ENCODE results near the gene SLC17A8.
"Not testable (repeated sequence)": the region's sequence is repeated elsewhere in the genome, so short reads cannot be mapped to it uniquely, and the experiment has no call there.

Gene SLC17A8

GRCh38 chr12:100356644-100357223 lies at the start of gene SLC17A8:
SLC17A8 (plus strand) TSS chr12:100357074; CDS start chr12:100357392, 318 bp downstream.
- DNase-seq, result no peak

GRCh38 chr12:100308138-100308537 lies 48.7 kb upstream of the SLC17A8 start:
- DNase-seq, result not testable (repeated sequence)

DNA sequence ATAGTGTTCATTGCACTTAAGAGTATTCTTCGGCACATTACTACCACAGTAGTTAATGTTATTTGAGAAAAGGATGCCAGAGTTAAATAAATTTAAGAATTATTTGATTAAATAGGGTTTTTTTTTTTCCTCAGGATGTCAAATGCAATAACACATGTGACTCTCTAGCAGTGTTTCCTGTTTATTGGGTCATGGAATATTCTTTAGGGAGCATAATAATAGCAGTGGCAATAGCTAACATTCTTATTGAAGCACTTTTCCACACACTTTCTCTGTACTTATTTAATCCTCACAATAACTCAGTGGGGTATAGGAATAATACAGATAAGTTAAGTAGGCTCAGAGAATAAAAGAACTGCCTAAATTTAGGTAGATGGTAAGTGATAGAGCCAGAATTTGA lies 45.6 kb upstream of the SLC17A8 start:
- DNase-seq, result no peak

GRCh38 chr12:100317371-100317770 lies 39.5 kb upstream of the SLC17A8 start:
- DNase-seq, result no peak

GRCh38 chr12:100324498-100324897 lies 32.4 kb upstream of the SLC17A8 start:
- no peak for DNase-seq

GRCh38 chr12:100326208-100326607 lies 30.7 kb upstream of the SLC17A8 start:
- DNase-seq, result no peak

DNA sequence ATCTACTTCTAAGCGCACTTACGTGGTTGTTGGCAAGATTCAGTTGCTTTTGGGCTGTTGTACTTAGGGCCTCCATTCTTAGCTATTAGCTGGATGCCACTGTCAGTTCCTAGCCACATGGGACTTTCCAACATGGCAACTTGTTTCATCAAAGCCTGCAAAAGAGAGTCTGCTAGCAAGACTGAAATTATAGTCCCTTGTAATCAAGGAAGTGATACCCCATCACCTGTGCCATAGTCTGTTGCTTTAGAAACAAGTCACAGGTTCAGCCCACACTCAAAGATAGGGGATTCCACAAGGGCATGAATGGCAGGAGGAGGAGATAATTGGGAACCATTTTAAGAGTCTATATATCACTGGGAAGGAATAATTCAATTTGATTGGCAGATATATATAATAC lies 27.1 kb upstream of the SLC17A8 start:
- no peak for DNase-seq

DNA sequence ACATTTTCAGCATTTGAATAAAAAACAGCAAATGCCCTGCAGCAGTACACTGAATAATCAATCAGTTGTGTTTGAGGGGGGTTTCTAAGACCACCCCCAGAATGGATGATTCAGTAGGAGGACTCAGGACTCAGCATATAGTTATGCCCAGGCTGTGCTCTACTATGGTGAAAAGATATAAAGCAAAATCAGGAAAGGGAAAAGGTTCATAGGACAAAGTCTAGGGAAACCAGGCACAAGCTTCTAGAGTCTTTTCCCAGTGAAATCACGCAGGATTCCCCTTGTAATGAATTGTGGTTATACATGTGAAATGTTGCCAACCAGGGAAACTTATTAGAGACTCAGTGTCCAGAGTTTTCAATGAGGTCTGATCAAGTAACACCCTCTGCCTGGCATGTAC lies 25.0 kb upstream of the SLC17A8 start:
- no peak for DNase-seq

DNA sequence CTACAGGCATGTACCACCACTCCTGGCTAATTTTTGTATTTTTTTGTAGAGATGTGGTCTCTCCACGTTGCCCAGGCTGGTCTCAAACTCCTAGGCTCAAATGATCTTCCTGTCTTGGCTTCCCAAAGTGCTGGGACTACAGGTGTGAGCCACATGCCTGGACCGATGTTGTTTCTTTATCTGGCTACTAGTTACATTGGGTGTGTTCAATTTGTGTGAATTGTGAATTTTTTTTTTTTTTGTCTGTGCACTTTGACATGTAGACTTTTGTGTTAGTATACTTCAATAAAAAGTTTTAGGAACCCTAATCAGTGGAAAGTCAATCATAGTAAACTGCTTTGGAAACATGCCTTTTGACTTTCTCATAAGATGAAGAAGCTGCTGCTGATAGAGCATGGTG lies 24.0 kb upstream of the SLC17A8 start:
- DNase-seq, result no peak

- no peak for DNase-seq
Measured at GRCh38 chr12:100337299-100337698, 19.6 kb upstream of the SLC17A8 start.

DNA sequence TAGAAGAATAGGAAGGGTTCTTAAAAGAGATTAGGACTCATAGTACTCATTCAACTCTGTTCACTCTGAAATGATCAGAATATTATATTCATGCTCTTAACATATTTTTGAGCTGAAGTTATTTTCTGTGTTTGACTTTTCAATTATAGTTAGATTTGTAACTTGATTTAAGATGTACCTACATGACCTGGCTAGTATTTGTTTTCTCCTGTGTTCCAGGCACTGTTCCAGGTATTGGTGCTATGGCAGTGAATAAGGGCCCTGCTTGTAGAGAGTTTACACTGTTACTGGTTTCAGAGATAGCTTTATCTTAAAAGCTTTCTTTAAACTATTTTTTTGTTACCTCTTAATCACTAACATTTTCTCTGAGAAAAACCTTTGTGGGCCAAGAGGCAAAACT lies 19.1 kb upstream of the SLC17A8 start:
- DNase-seq, result no peak

GRCh38 chr12:100339071-100339470 lies 17.8 kb upstream of the SLC17A8 start:
- no peak for DNase-seq

- not testable (repeated sequence) for DNase-seq
Measured at GRCh38 chr12:100342897-100343296, 14.0 kb upstream of the SLC17A8 start.

GRCh38 chr12:100344351-100344750 lies 12.5 kb upstream of the SLC17A8 start:
- not testable (repeated sequence) for DNase-seq

GRCh38 chr12:100345020-100345767 lies 11.7 kb upstream of the SLC17A8 start:
- DNase-seq, result no peak

GRCh38 chr12:100346660-100347059 lies 10.2 kb upstream of the SLC17A8 start:
- no peak for DNase-seq

DNA sequence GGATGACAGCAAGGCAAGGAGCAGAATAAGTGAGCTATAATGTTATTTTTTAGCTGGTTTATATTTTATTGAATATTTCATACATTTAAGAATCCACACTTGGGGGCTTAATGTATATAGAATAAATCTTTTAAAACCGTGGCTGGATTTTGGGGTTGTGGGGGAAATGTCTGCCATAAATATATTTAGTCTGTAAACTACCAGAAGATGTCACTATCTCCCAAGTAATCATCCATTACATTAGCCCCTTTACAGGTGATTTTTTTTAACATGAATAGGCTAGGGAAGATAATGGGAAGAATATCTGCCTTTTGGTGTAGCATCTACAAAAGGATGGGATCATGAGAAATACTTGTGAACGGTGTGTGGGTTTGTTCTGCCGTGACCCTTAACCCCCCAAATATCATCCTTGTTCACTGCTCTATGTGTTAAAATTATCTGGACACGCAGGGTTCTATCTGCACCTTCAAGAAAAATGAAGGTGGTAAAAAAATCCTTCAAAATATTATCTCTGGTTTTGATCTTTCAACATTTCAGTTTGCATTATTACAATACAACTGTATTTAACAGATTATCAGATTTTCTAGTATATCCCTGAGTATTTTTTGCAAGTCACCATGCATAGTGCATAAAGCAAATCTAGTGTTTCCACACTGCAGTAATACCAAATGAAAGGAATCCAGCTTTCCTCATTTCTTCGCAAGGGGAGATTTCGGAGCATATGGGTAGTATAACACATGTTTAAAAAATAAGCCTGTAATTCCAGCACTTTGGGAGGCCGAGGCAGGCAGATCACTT lies 8.0 kb upstream of the SLC17A8 start:
- no peak for DNase-seq

GRCh38 chr12:100359248-100359647 lies 2.4 kb downstream of the SLC17A8 start:
- no peak for DNase-seq

GRCh38 chr12:100359822-100360221 lies 2.9 kb downstream of the SLC17A8 start:
- no peak for DNase-seq

- no peak for DNase-seq
Measured at GRCh38 chr12:100360450-100360849, 3.6 kb downstream of the SLC17A8 start.

DNA sequence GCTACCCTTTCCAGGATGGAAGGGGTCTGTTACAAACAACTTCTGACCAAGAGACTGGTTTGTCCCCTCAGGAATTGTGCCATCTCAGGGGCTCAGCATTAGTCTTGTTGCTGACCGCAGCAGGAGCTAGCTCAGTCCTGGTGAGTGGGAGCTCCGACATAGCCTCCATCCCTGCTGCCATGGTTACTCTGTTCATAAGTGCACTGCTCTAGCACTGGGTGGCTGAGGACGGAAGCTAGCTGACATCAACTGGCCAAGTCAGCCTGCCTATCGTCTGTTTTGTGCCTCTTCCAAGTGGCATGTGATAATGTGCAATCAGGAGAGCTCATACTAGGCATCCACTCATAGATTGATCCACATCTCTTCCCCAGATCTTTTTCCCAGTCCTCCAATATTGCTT lies 7.5 kb downstream of the SLC17A8 start:
- no peak for DNase-seq

DNA sequence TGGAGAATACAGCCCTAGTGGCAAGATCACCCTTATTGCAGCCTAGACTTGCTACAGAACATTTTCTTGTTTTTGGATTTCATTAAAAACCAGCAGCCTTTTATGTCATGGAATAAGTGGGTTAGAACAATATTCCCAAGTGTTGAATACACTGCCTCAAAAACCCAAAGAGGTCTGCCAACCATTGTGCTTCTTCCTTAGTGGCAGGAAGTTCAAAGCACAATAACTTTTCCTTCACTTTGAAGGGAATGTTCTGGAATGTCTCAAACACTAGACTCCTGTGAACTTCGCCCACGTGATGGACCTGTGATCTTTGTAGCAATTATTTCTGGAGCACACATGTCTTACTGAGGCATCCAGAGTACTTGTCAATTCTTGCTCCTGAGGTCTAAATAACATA lies 8.5 kb downstream of the SLC17A8 start:
- no peak for DNase-seq

DNA sequence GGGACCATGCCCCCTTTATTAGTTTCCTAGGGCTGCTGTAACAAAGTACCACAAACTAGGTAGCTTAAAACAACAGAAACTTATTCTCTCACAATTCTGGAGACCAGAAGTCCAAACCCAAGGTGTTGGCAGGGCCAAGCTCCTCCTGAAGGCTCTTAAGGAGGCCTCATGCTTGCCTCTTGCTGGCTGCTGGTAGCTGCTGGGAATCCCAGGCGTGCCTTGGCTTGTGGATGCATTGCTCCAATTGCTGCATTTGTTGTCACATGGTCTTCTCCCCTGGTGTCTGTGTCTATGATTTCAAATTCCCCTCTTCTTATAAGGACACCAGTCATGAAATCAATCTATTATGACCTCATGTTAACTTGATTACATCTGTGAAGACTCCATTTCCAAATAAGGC lies 11.2 kb downstream of the SLC17A8 start:
- no peak for DNase-seq

DNA sequence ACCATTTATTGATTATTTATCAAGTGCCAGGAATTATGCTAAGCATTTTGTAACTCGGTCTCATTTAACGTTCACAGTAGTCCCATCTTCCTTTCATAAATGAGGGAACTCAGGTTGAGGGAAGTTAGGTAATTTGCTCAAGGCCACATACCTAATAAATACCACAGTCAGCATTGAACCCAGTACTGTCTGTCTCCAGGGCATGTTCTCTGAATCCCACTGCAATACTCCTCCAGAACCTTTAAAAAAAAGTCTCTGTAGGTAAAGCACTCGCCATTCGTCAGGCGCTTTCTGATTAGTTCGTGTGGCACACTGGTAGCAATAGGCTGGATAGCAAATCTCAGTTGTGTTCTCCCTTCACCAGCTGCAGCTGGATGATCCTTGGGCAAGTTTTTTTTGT lies 14.3 kb downstream of the SLC17A8 start:
- no peak for DNase-seq

Data from CD4-positive, alpha-beta T cell treated with Interferon gamma for 1 hour (primary cell).